ENCODE measurements around the gene SMARCA2.

Gene SMARCA2

GRCh38 chr9:2174306-2174705 is 159.2 kb downstream of the SMARCA2 start:
- TF ChIP-seq CTCF (IDR thresholded peaks at IDR 0.05; ENCODE audit: borderline replicate concordance, insufficient read depth, low read depth, low read length): no peak
- H3K4me3 ChIP-seq (ENCODE audit: low read depth, low read length): no peak overlapping the region

GRCh38 chr9:2174911-2175310 is 159.8 kb downstream of the SMARCA2 start:
- H3K4me3 ChIP-seq (ENCODE audit: low read depth, low read length): no peak overlapping the region
- TF ChIP-seq CTCF (IDR thresholded peaks at IDR 0.05; ENCODE audit: borderline replicate concordance, insufficient read depth, low read depth, low read length): no peak

- TF ChIP-seq CTCF (IDR thresholded peaks at IDR 0.05; ENCODE audit: borderline replicate concordance, insufficient read depth, low read depth, low read length): no peak
- H3K4me3 ChIP-seq (ENCODE audit: low read depth, low read length): no peak overlapping the region
Observed at GRCh38 chr9:2177121-2177520, 162.0 kb downstream of the SMARCA2 start.

- H3K4me3 ChIP-seq (ENCODE audit: low read depth, low read length): no peak overlapping the region
- no peak for TF ChIP-seq CTCF (IDR thresholded peaks at IDR 0.05; ENCODE audit: borderline replicate concordance, insufficient read depth, low read depth, low read length)
Observed at GRCh38 chr9:2178034-2178734, 163.0 kb downstream of the SMARCA2 start.

GRCh38 chr9:2179567-2179966 is 164.4 kb downstream of the SMARCA2 start:
- H3K4me3 ChIP-seq (ENCODE audit: low read depth, low read length): no peak overlapping the region
- 0 out of 2 replicates have a peak, but pooled peaks have one; percentile 5 for TF ChIP-seq CTCF (IDR thresholded peaks at IDR 0.05; ENCODE audit: borderline replicate concordance, insufficient read depth, low read depth, low read length)

GRCh38 chr9:2180154-2180553 is 165.0 kb downstream of the SMARCA2 start:
- no peak for TF ChIP-seq CTCF (IDR thresholded peaks at IDR 0.05; ENCODE audit: borderline replicate concordance, insufficient read depth, low read depth, low read length)
- no peak overlapping the region for H3K4me3 ChIP-seq (ENCODE audit: low read depth, low read length)

GRCh38 chr9:2180704-2181103 is 165.6 kb downstream of the SMARCA2 start:
- H3K4me3 ChIP-seq (ENCODE audit: low read depth, low read length): no peak overlapping the region
- no peak for TF ChIP-seq CTCF (IDR thresholded peaks at IDR 0.05; ENCODE audit: borderline replicate concordance, insufficient read depth, low read depth, low read length)
